GM18951 (cell line): ENCODE results near the gene GAS2L1.

Experiments
- POLR2A ChIP-seq: IDR thresholded peaks from 4 replicates; pipeline ENCODE4 v1.6.1; 2011; ENCODE audit warnings: mild to moderate bottlenecking; ENCODE audit not compliant: insufficient read length, insufficient read depth; ENCODE audit errors: extremely low read depth
- in situ Hi-C: fragments of 300-500 bp; cut with MboI; formaldehyde crosslinking; loops from one replicate; pipeline ENCODE4 v1.12.0; 2022; ENCODE audit warnings: low sequenced_read_pairs, mixed read lengths, inconsistent platforms; ENCODE audit not compliant: unreplicated experiment

The GAS2L1 gene

GRCh38 chr22:29267858-29268510, 38.5 kb upstream of the GAS2L1 start, which contains the start of the genes EWSR1 and RHBDD3:
EWSR1 (plus strand) TSS chr22:29268268; CDS start chr22:29268337, 69 bp downstream.
RHBDD3 (minus strand) TSS chr22:29267981; CDS start chr22:29265626, 2,355 bp downstream.
- TF ChIP-seq POLR2A, result peak; percentile 62
- in situ Hi-C loops, result no loop called here

DNA sequence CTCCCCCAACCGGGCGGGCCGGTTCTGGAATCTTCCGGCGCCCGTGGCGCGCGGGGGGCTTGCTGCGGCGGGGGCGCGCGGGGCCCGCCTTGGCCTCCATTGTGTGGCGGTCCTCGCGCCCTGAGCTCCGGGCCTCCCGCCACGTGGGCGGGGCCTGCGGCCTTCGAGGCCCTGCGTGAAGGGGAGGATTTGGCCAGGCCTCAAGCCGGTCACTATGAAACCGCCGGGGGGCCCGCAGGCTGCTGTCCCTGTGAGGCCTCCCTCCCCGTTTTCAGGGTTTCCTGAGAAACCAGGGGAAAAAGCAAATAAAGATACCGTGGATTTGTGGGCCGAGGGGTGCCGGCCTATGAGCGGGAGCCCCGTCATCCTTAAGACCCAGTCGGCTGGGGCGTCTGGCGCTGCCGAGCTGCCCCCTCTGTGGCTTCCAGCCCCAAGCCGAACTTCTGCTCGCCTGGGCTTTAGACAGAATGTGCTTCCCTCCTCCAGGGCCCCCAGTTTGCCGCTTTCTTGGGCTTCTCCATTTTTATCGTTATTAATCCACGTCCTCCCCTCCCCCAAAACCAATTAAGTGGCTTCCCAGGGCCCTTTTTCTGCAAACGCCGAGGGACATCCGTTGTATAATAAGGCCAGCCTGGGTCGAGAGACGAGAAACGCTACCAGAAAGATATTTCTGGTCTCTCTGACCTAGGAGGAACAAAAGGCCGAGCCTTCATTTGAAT, 37.8 kb upstream of the GAS2L1 start:
- in situ Hi-C loops, result no loop called here
- no peak for TF ChIP-seq POLR2A

DNA sequence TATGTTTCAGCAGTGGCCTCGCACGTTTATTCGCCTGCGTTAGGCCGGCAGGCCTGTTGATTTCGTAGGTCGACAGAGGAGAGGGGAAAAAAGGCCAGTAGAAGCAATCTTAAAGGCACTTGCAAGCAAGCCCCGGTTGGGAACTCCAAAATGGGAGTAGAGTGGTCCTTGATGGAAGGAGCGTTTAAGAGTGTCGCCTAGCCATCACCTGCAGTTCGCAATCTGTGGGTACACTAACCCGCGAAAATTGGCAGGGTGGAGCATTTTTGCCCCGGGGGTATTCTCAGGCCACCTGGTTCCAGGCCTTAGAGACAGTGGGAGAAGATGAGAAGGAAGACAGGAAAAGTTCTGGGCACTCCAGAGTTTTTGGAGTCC, 37.2 kb upstream of the GAS2L1 start:
- no peak for TF ChIP-seq POLR2A
- in situ Hi-C loops, result no loop called here

GRCh38 chr22:29269731-29270474, 36.5 kb upstream of the GAS2L1 start:
- in situ Hi-C loops, result no loop called here
- TF ChIP-seq POLR2A, result peak; percentile 11

DNA sequence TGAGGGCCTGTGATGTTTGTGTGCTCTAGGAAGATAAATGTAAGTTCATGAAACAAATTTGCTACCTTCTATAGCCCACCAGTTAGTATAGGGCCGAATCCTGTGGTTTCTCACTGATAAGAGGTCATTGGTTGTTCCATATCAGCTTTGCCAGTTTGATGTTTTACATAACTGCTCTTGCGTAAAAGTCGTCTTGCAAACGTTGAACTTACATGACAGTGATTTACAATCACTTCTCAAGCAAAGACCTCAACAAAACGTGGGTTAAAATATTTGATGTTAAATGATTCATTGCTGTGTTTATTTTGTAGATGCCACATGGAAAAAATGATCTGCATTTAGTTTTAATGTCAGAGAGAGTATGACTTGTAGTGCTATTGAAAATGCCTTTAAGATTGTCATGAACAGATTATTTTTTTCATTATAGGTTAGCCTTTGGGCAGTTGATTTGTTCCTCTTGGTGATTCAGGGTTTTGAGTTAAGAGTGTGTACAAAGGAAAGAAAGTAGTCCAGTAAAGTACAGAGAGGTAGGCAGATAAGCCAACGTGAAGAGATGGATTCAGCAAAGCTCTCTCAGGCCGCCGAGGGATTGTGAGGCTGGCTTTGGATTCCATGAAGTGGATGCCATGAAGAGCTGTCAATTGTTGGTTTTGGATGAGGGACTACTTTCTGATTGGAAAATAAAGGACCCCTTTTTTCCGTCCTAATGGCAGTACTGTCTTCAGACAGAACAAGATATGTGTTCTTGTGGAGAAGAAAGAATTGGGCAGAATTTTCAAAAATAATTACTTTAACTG, 35.8 kb upstream of the GAS2L1 start:
- in situ Hi-C loops, result no loop called here
- TF ChIP-seq POLR2A, result no peak

GRCh38 chr22:29272624-29273023, 33.8 kb upstream of the GAS2L1 start:
- in situ Hi-C loops, result no loop called here
- no peak for TF ChIP-seq POLR2A

DNA sequence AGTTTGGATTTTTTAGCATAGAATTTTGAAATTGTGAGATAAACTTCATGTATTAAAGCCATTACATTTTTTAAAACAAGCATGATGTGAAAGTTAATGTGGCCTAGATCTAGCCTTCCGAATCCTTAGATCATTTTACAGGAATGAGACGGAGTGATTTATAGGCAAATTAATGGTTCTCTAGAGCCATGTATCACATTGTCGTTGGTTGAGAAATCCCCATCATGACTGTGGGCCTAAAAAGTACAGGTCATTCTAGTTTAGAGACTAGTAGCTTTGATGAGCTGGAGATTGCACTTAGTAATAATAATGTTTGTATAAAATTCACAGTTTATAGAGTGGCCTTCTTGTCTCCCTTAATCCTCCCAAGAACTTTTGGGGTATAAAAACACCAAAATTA, 31.3 kb upstream of the GAS2L1 start:
- TF ChIP-seq POLR2A, result no peak
- in situ Hi-C loops, result no loop called here

GRCh38 chr22:29275819-29276565, 30.5 kb upstream of the GAS2L1 start:
- in situ Hi-C loops, result no loop called here
- no peak for TF ChIP-seq POLR2A

GRCh38 chr22:29277927-29278326, 28.5 kb upstream of the GAS2L1 start:
- in situ Hi-C loops, result no loop called here

GRCh38 chr22:29284196-29284595, 22.3 kb upstream of the GAS2L1 start:
- no peak for TF ChIP-seq POLR2A

More at GRCh38 chr22:29277927-29278326, 28.5 kb upstream of the GAS2L1 start:
- TF ChIP-seq POLR2A, result no peak

GRCh38 chr22:29288837-29289236, 17.6 kb upstream of the GAS2L1 start:
- TF ChIP-seq POLR2A, result no peak
- in situ Hi-C loops, result no loop called here

More at GRCh38 chr22:29284196-29284595, 22.3 kb upstream of the GAS2L1 start:
- in situ Hi-C loops, result no loop called here

DNA sequence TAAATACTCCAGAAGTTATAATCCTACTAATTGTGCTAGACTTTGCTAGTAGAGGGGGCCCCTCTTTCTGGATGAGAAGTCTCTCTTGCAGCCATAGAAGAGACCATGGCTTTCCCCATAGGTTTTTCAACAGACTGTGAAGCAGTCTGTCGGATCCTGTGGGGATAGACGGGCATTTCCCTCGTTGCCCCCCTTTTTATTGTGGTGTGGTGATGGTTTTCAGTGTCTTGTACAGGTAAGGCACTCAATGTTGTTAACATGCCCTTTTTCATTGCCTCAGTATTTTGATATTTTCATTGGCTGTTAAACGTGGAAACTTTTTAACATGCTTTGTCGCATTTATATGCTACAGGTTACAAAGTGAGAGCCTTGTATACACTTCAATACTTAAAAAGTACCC, 16.4 kb upstream of the GAS2L1 start:
- in situ Hi-C loops, result no loop called here
- no peak for TF ChIP-seq POLR2A

DNA sequence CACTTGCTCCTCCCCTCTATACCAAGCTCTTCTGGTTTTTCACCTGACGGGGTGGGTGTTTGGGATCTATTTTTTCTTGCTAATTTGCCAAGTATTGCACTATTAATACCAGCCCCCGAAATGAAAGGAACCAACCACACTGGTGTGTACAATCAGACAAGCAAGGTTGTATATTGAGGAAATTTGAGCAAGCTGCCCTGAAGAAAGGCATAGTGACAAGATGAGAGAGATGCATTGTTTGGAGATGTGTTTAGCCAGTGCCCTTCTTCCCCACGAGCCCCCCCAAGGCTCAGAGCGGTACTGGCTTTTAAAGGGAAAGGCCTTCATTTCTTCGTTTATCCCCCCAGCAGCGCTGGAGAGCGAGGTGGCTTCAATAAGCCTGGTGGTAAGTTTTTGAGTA, 15.2 kb upstream of the GAS2L1 start:
- no peak for TF ChIP-seq POLR2A
- in situ Hi-C loops, result no loop called here
